ENCODE data around the gene WAPL. TPM values are rescaled to one million over a fixed set of nuclear protein-coding genes. Genes with fewer than 3 reads are reported as not detected.

Gene WAPL
- total and polyA plus RNA-seq, 10 of the 15 experiments (the other 5 are each of a cell fraction or from before 2014, with no cell fraction given): 15.7 to 45.8 (median 29.0) TPM

DNA sequence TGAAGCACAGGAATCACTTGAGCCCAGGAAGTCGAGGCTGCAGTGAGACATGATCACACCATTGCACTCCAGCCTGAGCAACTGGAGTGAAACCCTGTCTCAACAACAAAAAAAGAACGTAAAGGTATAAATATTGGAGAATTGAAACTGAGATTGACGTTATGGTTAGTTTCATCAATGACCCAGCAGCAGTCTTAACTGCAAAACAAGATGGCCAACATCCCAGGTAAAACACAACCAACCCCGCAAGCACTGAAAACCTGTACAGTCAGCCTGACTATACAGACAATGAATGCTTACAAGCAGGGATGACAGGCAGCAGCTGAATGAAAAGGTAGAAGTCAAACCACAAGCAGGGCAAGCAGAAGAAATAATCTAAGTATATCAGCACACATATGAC, 34.7 kb downstream of the WAPL start:
- ChIA-PET POLR2A (no interaction called here), CTCF (interaction anchor here (1.2 to 1.5 kb wide), 2 partner anchors 9 to 31 kb away, joined by 3 read pairs; no protein-coding TSS in a partner anchor), SMC1A (ENCODE audit: uncharacterized antibody, unreplicated experiment) (no interaction called here), RAD21 (ENCODE audit: unreplicated experiment) (no interaction called here)
- Histone ChIP-seq H3K4me1 (ENCODE audit: control insufficient read depth, insufficient read depth, low read length) (peaks cover 9% of the 10 kb centered on the region), H3K79me2 (ENCODE audit: control insufficient read depth, insufficient read depth, low read length) (peaks cover 13% of the 10 kb centered on the region), H3K4me3 (no peak overlapping the region), H3K36me3 (ENCODE audit: control insufficient read depth in 2 of 2, insufficient read depth in 2 of 2, low read length in 1 of 2) (peaks cover 2 to 12% of the 10 kb centered on the region in 2 experiments), H3K27me3 (replicated peaks in 1 of 2; ENCODE audit: control insufficient read depth in 2 of 2, insufficient read depth in 2 of 2, low read length in 1 of 2) (no peaks in the 10 kb centered on the region), H3K27ac (ENCODE audit: control insufficient read depth, insufficient read depth) (peak overlapping the region; percentile 46), H3K9me3 (replicated peaks; ENCODE audit: control insufficient read depth, insufficient read depth, low read length) (no peaks in the 10 kb centered on the region), H3K4me2 (ENCODE audit: control insufficient read depth, insufficient read depth) (peak overlapping the region; percentile 24), H4K20me1 (ENCODE audit: control insufficient read depth, insufficient read depth) (no peaks in the 10 kb centered on the region), H3K9ac (ENCODE audit: control insufficient read depth, insufficient read depth, low read length) (no peak overlapping the region), H2AFZ (ENCODE audit: control insufficient read depth, low read depth, low read length) (no peak overlapping the region)
- DNase-seq (ENCODE audit: low read depth, low spot score) (peak; percentile 12), FAIRE-seq (peak; percentile 41), ATAC-seq (peak; percentile 78)
- in situ Hi-C loops (cut with MboI): no loop called here
- TF ChIP-seq SMAD1 (IDR thresholded peaks at IDR 0.05; ENCODE audit: low read depth, partially characterized antibody): no peak
- peak; percentile 64; the same call in 1 of the 2 replicates for TF ChIP-seq SPI1 (IDR thresholded peaks at IDR 0.05; ENCODE audit: borderline replicate concordance, insufficient read depth, low read depth, low read length)
- TF ChIP-seq RUNX3 (IDR thresholded peaks at IDR 0.05; ENCODE audit: low read length): peak; percentile 44
- 0 out of 2 replicates have a peak, but pooled peaks have one; percentile 26 for TF ChIP-seq EED (IDR thresholded peaks at IDR 0.05; ENCODE audit: low read depth)
- no peak for TF ChIP-seq TCF7 (IDR thresholded peaks at IDR 0.05; ENCODE audit: borderline replicate concordance)
- TF ChIP-seq CREM (IDR thresholded peaks at IDR 0.05; ENCODE audit: low read depth): peak; percentile 29; the same call in 1 of the 2 replicates
- TF ChIP-seq YY1 (IDR thresholded peaks at IDR 0.05; ENCODE audit: low read depth, low read length): peak; percentile 65; the same call in 1 of the 2 replicates
- intact Hi-C loops (cut with micrococcal nuclease; ENCODE audit: unreplicated experiment): no loop called here
- 27% methylated on average over 4 of the region's 4 CpGs for WGBS (ENCODE audit: insufficient coverage, insufficient replicate concordance, low lambda C conversion rate, missing lambda C conversion rate)
- BruUV-seq (replicated peaks): no TSS peak

DNA sequence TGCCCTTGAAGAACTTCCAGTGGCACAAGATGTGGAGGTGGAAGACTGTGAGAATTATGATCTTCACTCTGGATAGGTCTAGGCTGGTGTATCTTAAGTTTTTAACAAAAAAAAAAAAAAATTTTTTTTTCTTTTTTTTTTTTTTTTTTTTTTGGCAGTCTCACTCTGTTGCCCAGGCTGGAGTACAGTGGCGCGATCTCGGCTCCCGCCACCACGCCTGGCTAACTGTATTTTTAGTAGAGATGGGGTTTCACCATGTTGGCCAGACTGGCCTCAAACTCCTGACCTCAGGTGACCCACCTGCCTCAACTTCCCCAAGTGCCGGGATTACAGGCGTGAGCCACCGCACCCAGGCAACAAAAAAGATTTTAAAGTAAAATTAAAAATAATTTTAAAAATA, 37.9 kb downstream of the WAPL start:
- FAIRE-seq (no peak), DNase-seq (ENCODE audit: low read depth, low spot score) (no peak), ATAC-seq (no peak)
- no peaks in the 10 kb centered on the region for H3K27me3 ChIP-seq (replicated peaks in 1 of 2; ENCODE audit: control insufficient read depth in 2 of 2, insufficient read depth in 2 of 2, low read length in 1 of 2)
- WGBS (ENCODE audit: insufficient coverage, insufficient replicate concordance, low lambda C conversion rate, missing lambda C conversion rate): 98% methylated on average over 3 of the region's 8 CpGs
- H3K9me3 ChIP-seq (replicated peaks; ENCODE audit: control insufficient read depth, insufficient read depth, low read length): no peaks in the 10 kb centered on the region
- BruUV-seq (replicated peaks): no TSS peak
- ChIA-PET CTCF (interaction anchor here (0.6 to 1.1 kb wide), 4 partner anchors 11 to 46 kb away, joined by 3 to 4 read pairs (median 3); no protein-coding TSS in a partner anchor), SMC1A (ENCODE audit: uncharacterized antibody, unreplicated experiment) (interaction anchor here (0.9 to 1.6 kb wide), 4 partner anchors 8 to 32 kb away, joined by 3 to 4 read pairs (median 4); no protein-coding TSS in a partner anchor), RAD21 (ENCODE audit: unreplicated experiment) (no interaction called here), POLR2A (no interaction called here)
- H3K9ac ChIP-seq (ENCODE audit: control insufficient read depth, insufficient read depth, low read length): no peak overlapping the region
- no peaks in the 10 kb centered on the region for H4K20me1 ChIP-seq (ENCODE audit: control insufficient read depth, insufficient read depth)
- H3K4me1 ChIP-seq (ENCODE audit: control insufficient read depth, insufficient read depth, low read length): peaks cover 9% of the 10 kb centered on the region
- intact Hi-C loops (cut with micrococcal nuclease; ENCODE audit: unreplicated experiment) (no loop called here), in situ Hi-C loops (cut with MboI) (no loop called here)
- H3K27ac ChIP-seq (ENCODE audit: control insufficient read depth, insufficient read depth): no peak overlapping the region
- H2AFZ ChIP-seq (ENCODE audit: control insufficient read depth, low read depth, low read length): no peak overlapping the region
- H3K36me3 ChIP-seq (ENCODE audit: control insufficient read depth in 2 of 2, insufficient read depth in 2 of 2, low read length in 1 of 2): peaks cover 2 to 12% of the 10 kb centered on the region in 2 experiments
- peaks cover 13% of the 10 kb centered on the region for H3K79me2 ChIP-seq (ENCODE audit: control insufficient read depth, insufficient read depth, low read length)
- H3K4me3 ChIP-seq: no peak overlapping the region
- no peak overlapping the region for H3K4me2 ChIP-seq (ENCODE audit: control insufficient read depth, insufficient read depth)
- TF ChIP-seq ZNF384 (IDR thresholded peaks at IDR 0.05; ENCODE audit: borderline replicate concordance, low read depth, low read length) (no peak), FOS (IDR thresholded peaks at IDR 0.05; ENCODE audit: borderline replicate concordance, extremely low read depth, insufficient read length) (no peak), SP1 (IDR thresholded peaks at IDR 0.05; ENCODE audit: low read depth, low read length) (no peak), CUX1 (IDR thresholded peaks at IDR 0.05; ENCODE audit: insufficient replicate concordance, low read depth, low read length) (no peak), SRF (IDR thresholded peaks at IDR 0.05; ENCODE audit: low read depth in 2 of 2, low read length in 2 of 2) (no peak), JUNB (IDR thresholded peaks at IDR 0.05) (no peak), MAX (IDR thresholded peaks at IDR 0.05; ENCODE audit: low read depth, low read length) (no peak)
